IPS-NIHi7 (cell line): ENCODE measurements around the gene KCNG2.

ENCODE experiments used
- DNase-seq: peaks from one replicate; pipeline ENCODE4 v3.0.0; 2012; ENCODE audit warnings: mixed read lengths; ENCODE audit errors: extremely low spot score

KCNG2 gene

GRCh38 chr18:79784965-79785770 lies 12.6 kb upstream of the KCNG2 start:
- no peak for DNase-seq

DNA sequence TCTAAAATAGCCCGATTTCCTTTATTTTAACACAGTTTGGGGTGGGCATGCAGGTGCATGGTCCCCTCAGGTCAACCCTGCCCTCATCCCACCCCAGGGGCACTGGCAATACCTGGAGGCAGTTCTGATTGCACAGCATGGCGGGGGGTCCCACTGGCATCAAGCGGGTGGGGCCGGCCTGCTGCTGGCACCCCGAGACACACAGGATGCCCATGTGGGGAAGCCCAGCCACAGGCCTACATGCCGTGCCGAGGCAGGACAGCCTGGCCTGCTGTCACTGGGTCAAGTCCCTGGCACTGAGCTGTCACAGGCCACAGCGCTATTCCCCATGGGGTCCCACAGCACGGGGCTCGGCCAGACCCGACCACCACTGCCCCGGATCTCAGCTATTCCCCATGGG lies 11.9 kb upstream of the KCNG2 start:
- DNase-seq, result no peak

- DNase-seq, result no peak
These were observed 11.4 kb upstream of the KCNG2 start for GRCh38 chr18:79786304-79786703.

DNA sequence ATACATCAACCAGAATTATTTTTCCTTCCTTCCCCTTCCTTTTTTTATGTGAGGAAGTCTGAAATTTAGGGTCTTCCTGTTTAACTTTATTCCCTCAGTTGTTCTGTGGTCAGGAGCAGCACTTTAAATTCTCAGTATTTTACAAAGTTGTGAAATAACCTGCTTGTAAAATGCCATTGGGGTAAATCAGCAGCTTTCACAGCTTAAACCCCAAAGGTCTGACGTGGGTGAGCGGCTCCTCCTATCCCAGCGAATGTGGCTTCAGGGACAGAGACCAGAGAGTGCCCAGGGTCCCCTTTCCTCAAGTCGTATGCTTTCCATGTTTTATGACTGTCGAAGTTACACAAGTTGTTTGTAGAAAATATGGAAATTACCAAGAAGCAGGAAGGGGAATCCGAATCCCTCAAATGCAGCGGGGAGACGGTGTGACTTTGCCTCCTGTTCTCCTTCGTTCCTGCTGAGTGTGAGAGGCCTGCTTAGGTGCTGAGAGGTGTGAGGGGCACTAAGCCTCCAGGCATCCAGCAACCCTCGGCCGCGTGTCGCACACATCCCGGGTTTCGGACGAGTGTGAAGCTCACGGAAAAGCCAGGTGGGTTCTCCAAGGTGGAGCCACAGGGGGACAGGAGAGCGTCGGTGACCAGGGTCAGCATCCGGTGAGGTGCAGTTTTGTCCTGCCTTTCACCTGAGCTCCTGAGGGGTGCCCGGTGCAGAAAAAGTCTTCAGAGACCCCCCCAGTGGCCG lies 10.8 kb upstream of the KCNG2 start:
- no peak for DNase-seq

GRCh38 chr18:79787527-79787864 lies 10.2 kb upstream of the KCNG2 start:
- DNase-seq, result no peak

GRCh38 chr18:79787865-79788733 lies 9.6 kb upstream of the KCNG2 start:
- no peak for DNase-seq

DNA sequence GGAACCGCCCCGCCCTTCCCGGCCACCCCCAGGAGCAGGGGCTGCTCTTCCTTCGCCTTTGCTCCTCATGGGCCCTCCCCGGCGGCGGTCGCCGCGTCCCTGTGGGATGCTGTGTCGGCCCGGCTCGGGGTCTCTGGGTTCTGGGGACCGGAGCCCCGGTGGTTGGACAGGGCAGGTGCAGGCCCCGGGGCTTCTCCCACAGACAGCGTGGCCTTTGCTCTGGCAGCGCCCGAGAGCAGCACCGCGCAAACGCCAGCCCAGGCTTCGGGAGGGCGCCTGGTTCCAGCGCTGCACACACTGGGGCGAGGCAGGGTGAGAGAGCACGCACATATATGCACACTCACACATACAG lies 9.0 kb upstream of the KCNG2 start:
- peak; percentile 64 for DNase-seq

DNA sequence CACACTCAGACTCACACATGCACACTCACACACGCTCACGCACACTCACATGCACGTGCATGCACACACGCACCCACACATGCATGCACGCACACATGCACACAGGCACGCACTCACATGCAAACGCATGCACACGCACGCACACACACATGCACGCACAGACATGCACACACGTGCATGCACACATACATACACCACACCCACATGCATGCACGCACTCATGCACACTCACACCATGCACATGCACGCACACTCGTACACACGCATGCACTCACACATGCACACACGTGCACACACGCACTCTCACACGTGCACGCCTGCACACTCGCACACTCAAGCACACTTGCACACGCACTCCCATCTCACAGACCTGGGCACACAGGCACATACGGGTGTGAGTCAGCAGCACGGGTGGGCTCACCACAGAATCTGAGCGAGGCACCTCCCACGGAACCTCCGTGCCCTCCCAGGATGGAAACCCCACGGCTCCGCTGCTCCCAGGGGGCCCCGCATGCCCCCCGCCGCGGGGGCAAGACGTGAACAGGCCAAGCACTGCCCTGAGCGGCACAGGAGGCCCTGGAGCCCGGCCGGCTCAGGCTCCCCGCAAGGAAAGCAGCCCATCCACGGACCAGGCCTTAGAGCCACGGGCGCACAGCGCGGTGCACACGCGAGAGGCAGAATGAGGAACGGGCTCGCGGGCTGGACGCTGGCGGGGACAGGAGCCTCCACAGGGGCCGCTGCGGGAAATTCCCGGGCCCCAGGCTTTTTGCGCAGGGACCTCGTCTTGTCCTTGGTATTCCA lies 8.4 kb upstream of the KCNG2 start:
- DNase-seq, result no peak

GRCh38 chr18:79789901-79790890 lies 7.5 kb upstream of the KCNG2 start:
- no peak for DNase-seq

- DNase-seq, result no peak
These were observed 6.5 kb upstream of the KCNG2 start for GRCh38 chr18:79790996-79791972.

GRCh38 chr18:79792096-79792987 lies 5.4 kb upstream of the KCNG2 start:
- no peak for DNase-seq

GRCh38 chr18:79792988-79793355 lies 4.8 kb upstream of the KCNG2 start:
- DNase-seq, result no peak

- no peak for DNase-seq
These were observed 2.9 kb upstream of the KCNG2 start for GRCh38 chr18:79794846-79795245.

DNA sequence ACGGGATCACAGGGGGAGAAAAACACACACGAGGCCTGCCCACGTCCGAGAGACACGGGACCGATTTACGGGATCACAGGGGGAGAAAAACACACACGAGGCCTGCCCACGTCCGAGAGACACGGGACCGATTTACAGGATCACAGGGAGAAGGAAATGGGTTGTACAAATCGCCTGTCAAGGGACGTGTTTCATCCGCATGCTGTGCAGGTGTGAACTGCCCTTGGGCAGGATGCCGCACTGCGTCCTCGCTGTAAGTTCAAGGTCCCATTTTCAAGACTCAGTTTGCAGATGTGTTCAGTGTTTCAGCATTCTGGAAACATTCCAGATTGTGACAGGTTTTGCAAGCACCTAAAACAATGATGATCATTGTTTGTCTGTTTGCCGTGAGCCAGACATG lies 2.3 kb upstream of the KCNG2 start:
- DNase-seq, result no peak

DNA sequence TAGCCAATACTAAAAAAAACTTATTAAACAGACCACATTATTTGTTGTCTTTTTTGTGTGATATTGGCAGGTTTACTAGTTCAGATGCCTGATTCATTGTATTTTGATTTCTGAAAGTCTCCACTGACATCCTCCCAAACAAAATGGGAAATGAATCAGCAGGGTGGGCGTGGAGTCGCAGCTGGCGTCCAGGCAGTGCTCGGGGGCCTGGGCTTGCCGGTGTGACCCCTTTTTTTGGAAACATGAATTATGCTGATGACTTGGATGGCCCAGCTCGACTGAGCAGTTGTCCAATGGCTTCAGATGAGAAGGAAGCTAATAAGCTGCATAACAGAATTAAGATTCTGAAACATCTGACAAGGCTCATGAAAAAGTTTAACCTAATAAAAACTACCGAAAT lies 1.7 kb upstream of the KCNG2 start:
- DNase-seq, result no peak

GRCh38 chr18:79796531-79797405 lies 970 bp upstream of the KCNG2 start:
- no peak for DNase-seq

DNA sequence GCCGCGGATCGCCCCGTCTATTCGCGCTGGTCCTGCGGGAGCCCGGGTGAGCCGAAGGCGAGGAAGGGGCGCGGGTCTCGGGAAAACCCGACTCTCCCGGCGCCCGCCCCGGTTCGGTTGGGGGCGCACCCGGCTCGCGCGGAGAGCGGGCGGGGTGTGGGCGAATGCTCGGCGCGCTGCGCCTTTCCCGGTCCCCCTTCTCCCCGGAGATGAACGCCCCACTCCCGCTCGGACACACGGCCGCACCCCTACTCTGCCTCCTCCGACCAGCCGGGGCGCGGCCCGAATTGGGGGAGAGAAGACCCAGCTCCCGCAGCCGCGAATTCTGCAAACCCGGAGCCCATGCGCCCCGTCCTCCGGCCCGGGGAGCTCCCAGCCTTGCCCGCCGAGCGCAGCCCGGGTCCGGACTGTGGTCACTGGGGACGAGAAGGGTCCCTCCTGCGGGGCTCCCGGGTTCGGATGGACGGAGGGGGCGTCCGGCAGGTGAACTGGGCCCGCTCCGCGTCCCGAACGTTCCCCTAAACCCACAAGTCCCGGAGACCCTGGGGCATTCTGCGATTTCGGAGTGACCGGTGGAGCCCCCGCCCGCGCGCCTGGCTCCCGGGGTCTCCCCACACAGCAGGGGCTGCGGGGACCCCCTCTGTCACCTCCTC lies 734 bp downstream of the KCNG2 start:
- no peak for DNase-seq
